ENCODE data around the gene CIDEA. TPM values are rescaled to one million over a fixed set of nuclear protein-coding genes. Genes with fewer than 3 reads are reported as not detected.

Gene CIDEA
- total and polyA plus RNA-seq, 9 of the 15 experiments (the other 6 are each of a cell fraction or from before 2014, with no cell fraction given), result not detected

GRCh38 chr18:12314591-12315305, 60.6 kb downstream of the CIDEA start:
- Histone ChIP-seq H2AFZ (ENCODE audit: low read depth, low read length) (no peak overlapping the region), H3K4me3 (no peak overlapping the region), H4K20me1 (replicated peaks; ENCODE audit: control insufficient read depth, insufficient read depth, low read length) (no peaks in the 10 kb centered on the region), H3K4me1 (replicated peaks in 1 of 2; ENCODE audit: control insufficient read depth in 2 of 2, insufficient read depth in 2 of 2, low read length in 2 of 2) (peaks cover 7 to 20% of the 10 kb centered on the region in 2 experiments; a peak in 4 of 5 replicates), H3K27me3 (ENCODE audit: control insufficient read depth in 2 of 2, insufficient read depth in 2 of 2, low read length in 2 of 2) (no peaks in the 10 kb centered on the region), H3K9me3 (replicated peaks; ENCODE audit: control insufficient read depth, insufficient read depth, low read depth, low read length) (peaks cover 21% of the 10 kb centered on the region), H3K79me2 (ENCODE audit: control insufficient read depth, insufficient read depth, low read length) (peaks cover 42% of the 10 kb centered on the region), H3K9me1 (ENCODE audit: control insufficient read depth, insufficient read depth, low read length) (no peaks in the 10 kb centered on the region), H3K27ac (ENCODE audit: extremely low read depth, low read depth, low read length) (no peak overlapping the region), H3K4me2 (ENCODE audit: insufficient read depth, low read length) (no peak overlapping the region), H3K36me3 (ENCODE audit: control insufficient read depth, insufficient read depth, low read length) (peaks cover 82% of the 10 kb centered on the region), H3K9ac (ENCODE audit: insufficient read depth in 1 of 2, low read depth in 2 of 2, low read length in 2 of 2) (no peak overlapping the region; a peak in 1 of 4 replicates)
- ATAC-seq (no peak), DNase-seq (ENCODE audit: extremely low read depth in 1 of 4, low spot score in 3 of 4) (no peak), FAIRE-seq (no peak)
- WGBS (ENCODE audit: insufficient coverage, low coverage, missing lambda C conversion rate), result 95% methylated on average over 1 of the region's 1 CpG
- ChIA-PET POLR2A (interaction anchor here (0.5 to 3.2 kb wide), 10 partner anchors 9 to 459 kb away, joined by 3 to 22 read pairs (median 4); no protein-coding TSS in a partner anchor), CTCF (ENCODE audit: low intra/inter-chr PET ratio) (no interaction called here)
- BruUV-seq (replicated peaks), result no TSS peak
- intact Hi-C loops (cut with micrococcal nuclease) (no loop called here), in situ Hi-C loops (cut with MboI) (no loop called here)
- peak; percentile 58; the same call in 1 of the 2 replicates for TF ChIP-seq MAFG (tag; conservative IDR thresholded peaks at IDR 0.05)
- no peak for TF ChIP-seq SMAD4 (CRISPR knock-in tag; conservative IDR thresholded peaks at IDR 0.05)
- peak; percentile 78 for TF ChIP-seq C11orf30 (IDR thresholded peaks at IDR 0.05; ENCODE audit: low read depth)
- TF ChIP-seq NFYB (IDR thresholded peaks at IDR 0.05; ENCODE audit: extremely low read depth, insufficient read length), result no peak
- TF ChIP-seq, protein P1, sequence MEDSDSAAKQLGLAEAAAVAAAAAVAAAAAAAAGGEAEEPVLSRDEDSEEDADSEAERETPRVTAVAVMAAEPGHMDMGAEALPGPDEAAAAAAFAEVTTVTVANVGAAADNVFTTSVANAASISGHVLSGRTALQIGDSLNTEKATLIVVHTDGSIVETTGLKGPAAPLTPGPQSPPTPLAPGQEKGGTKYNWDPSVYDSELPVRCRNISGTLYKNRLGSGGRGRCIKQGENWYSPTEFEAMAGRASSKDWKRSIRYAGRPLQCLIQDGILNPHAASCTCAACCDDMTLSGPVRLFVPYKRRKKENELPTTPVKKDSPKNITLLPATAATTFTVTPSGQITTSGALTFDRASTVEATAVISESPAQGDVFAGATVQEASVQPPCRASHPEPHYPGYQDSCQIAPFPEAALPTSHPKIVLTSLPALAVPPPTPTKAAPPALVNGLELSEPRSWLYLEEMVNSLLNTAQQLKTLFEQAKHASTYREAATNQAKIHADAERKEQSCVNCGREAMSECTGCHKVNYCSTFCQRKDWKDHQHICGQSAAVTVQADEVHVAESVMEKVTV (CRISPR knock-in tag; IDR thresholded peaks at IDR 0.05), result no peak
- TF ChIP-seq HDAC2 (IDR thresholded peaks at IDR 0.05), result no peak
- TF ChIP-seq ZFPM2 (CRISPR knock-in tag; IDR thresholded peaks at IDR 0.05), result no peak
- TF ChIP-seq PTRF (tag; IDR thresholded peaks at IDR 0.05), result no peak
- TF ChIP-seq, protein P2, sequence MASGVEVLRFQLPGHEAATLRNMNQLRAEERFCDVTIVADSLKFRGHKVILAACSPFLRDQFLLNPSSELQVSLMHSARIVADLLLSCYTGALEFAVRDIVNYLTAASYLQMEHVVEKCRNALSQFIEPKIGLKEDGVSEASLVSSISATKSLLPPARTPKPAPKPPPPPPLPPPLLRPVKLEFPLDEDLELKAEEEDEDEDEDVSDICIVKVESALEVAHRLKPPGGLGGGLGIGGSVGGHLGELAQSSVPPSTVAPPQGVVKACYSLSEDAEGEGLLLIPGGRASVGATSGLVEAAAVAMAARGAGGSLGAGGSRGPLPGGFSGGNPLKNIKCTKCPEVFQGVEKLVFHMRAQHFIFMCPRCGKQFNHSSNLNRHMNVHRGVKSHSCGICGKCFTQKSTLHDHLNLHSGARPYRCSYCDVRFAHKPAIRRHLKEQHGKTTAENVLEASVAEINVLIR (CRISPR knock-in tag; IDR thresholded peaks at IDR 0.05), result no peak
- no peak for TF ChIP-seq FOXJ2 (tag; IDR thresholded peaks at IDR 0.05)
- peak; percentile 4; the same call in 1 of the 2 replicates for TF ChIP-seq MAFF (IDR thresholded peaks at IDR 0.05; ENCODE audit: low read length)
- TF ChIP-seq EWSR1 (IDR thresholded peaks at IDR 0.05; ENCODE audit: borderline replicate concordance, low read depth, partially characterized antibody), result no peak
- TF ChIP-seq ZNF316 (IDR thresholded peaks at IDR 0.05), result peak; percentile 92
- no peak for TF ChIP-seq ZNF395 (CRISPR knock-in tag; IDR thresholded peaks at IDR 0.05)

Data from K562 (cell line).